GM19099 (cell line): ENCODE measurements around the gene HESX1.

ENCODE experiments used
- POLR2A ChIP-seq: IDR thresholded peaks from 3 replicates; pipeline ENCODE4 v1.6.1; 2011; ENCODE audit warnings: low read depth; ENCODE audit not compliant: insufficient read length; ENCODE audit errors: extremely low read depth

Gene HESX1

DNA sequence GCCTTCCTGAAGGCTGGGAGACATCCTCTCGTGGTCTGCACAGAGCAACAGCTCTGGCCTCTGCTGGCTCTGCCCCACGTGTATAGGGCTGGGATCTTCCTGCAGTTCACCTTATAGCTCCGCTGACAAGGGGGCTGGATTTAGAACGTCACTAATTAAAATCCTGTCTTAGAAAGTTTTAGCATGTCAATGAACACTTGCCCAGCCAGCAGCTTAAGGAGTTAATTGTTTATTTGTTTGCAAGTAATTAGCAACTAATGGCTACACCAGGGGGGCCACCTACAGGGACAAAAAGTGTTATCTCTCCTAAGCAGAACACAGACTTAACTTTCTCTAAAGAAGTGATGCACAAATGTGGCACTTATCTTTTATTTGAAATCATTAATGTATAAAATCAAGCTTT lies at the start of gene HESX1:
TSS of gene HESX1 (minus strand) at position 84 of the 403 bp plus-strand sequence. CDS start at position 24, 60 bp downstream.
- no peak for TF ChIP-seq POLR2A

DNA sequence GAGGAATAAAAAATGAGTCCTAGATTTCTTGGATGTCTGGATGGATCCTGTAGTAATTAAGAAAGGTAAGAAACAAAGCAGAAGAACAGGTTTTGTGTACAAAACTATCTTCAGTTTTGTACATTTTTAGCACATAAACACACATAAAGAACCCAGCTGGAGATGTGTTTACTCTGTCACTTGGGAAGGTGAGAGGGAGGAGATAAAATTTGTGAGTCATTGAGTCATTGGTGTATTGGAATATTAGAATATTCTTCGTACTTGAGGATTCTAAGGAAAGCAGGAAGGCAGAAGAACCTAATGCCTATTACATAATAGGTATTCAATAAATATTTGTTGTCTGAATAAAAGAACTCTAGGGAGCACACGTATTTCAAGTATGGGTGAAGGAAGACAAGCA lies 45.2 kb upstream of the HESX1 start:
- no peak for TF ChIP-seq POLR2A

DNA sequence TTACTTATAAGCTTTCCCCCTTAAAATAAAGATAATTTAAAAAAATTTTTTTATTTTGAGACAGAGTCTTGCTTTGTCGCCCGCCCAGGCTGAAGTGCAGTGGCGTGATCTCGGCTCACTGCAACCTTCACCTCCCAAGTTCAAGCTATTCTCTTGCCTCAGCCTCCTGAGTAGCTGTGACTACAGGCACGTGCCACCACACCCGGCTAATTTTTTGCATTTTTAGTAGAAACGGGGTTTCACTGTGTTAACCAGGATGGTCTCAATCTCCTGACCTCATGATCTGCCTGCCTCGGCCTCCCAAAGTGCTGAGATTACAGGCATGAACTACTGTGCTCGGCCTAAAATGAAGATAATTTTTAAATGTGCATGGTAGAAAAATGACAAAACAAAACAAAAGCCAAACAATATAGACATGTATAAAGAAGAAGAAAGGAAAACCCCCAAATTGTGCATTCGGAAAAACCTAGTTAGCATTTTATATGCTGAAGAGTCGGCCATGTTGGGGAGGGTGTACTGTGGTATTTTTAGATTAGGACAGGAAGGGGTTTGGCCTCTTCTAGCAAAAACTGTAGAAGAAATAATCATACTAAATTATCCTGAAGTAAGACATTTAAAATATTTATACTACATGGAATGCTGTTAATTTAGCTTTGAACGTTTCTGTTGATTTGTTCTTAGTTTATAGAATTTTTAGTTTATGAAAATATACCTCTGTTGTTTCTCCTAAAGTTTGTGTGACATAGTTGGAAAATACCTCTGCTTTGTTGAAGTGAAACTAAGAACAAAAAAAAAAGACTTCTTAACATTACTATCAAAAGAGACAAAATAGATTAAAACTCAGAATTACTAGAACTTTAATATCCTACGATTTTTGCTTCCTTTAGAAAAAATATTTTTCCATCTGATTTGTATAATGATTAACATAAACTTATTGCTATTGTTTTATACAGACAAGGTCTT lies 35.1 kb upstream of the HESX1 start:
- TF ChIP-seq POLR2A = no peak

DNA sequence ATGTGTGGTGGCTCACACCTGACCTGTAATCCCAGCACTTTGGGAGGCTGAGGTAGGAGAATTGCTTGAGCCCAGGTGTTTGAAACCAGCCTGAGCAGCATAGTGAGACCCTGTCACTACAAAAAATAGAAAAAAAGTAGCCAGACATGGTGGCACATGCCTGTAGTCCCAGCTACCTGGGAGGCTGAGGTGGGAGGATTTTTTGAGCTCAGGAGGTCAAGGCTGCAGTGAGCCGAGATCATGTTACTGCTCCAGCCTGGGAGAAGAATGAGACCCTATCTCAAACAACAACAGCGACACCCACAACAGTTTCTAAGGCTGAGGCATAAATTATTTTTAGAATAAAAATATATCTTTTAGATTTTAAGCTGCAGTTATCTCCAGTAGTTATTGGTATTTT lies 34.0 kb upstream of the HESX1 start:
- TF ChIP-seq POLR2A = no peak

DNA sequence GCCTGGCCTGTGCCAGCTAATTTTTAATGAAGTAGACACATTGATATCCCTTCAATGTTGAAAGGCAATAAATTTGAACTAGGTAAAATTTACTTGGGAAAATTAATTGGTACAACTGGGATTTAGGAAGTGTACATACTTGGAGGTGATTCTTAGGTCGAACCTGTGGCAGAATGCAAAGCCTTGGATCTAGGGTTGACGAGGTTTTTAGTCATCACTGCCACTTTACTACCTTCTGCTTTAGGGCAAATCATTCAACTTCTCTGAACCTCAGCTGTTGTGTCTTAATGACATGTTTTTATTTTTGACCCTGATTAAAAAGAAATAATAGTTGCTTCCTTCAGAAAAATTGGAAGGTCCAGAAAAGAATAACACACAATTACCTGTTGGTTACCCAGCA lies 30.2 kb upstream of the HESX1 start:
- TF ChIP-seq POLR2A = no peak

DNA sequence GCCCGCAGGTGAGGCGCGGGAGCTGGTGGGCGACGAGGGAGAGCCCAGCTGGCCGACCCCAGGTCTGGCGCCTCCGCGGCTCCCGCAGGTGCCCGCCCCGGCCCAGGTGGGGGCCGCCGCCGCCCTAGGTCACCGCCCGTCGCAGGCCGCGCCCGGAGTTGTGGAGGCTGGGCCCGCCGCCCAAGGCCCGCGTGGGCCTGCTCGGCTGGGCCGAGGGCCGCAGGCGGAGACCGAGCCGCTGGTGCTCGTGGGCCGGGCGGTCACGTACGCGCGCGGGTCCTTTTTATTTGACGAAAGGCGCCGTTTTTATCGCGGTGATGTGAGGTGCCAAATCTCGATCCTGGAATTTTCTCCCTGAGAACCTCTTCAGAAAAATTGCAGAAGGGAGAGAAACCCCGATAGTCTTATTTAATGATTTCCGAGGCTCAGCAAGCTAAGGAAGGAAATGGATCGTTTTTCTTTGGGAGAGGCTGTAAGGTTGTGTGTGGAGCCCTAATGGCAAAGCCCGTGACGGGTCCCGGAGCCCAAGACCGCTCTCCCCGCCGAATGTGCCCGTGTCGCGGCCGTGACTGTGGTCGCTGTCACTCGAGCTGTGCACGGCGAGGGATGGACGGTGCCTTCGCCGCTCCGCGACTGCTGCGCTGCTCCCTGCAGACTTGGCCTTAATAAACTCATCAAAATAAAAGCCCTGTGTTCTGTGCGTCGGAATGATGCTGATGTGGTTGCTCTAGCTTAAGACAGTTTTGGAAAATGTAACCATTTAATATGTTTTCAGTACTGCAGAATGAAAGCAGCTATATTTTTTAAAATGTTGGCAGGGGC lies 28.4 kb upstream of the HESX1 start:
- TF ChIP-seq POLR2A = peak; percentile 18

DNA sequence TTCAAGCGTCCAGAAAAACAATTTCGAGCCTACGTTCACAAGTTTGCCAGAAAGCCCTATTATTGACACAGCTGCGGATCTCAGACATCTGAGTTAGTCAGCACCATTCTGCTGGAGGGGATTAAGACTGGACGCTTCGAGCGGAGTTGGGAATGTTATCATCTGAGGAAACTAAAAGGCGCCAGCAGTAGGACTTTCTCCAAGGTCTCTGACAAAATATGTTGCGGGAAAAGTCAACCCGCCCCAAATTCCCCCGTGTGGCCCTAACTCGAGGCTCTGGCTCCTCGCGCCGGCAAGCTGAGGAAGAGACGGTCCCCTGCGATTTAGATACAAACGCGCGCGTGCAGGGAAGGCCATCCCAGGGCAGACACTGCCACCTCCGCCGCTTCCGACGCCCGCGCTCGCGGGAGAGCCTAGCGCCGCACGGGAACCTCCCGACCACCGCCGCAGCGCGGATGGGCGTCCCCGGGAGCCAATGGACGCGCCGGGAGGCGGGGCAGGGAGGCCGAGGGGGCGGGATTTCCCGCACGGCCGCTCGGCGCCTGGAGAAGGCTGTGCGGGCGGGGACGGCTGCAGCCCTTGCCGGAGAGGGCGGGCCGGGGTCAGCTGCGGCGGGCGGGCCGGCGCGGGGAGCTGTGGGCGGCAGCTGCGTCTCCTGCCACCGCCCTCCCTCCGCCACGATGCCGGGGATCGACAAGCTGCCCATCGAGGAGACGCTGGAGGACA lies 27.6 kb upstream of the HESX1 start, which contains the start of gene APPL1:
TSS of gene APPL1 (plus strand) at position 526 of the 726 bp plus-strand sequence. CDS start at position 681, 155 bp downstream.
- TF ChIP-seq POLR2A = peak; percentile 87

DNA sequence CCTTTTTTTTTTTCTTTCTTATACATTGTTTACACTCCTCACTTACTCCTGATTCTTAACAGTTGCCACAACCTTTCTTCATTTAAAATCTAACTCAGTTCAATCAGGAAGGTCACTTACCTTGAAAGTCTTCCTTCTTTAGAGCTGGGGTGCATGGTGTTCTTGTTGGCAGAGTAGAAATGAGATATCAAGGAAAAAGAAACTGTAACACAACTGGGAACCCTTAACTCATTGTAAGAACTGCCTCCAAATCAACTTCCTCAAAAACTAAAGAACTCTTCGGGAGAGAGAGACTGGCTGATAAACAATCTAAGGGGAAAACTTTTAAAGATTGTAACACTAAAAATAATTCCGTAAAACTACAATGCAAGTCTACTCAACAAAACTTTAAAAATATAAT lies 26.4 kb upstream of the HESX1 start:
- TF ChIP-seq POLR2A = no peak

DNA sequence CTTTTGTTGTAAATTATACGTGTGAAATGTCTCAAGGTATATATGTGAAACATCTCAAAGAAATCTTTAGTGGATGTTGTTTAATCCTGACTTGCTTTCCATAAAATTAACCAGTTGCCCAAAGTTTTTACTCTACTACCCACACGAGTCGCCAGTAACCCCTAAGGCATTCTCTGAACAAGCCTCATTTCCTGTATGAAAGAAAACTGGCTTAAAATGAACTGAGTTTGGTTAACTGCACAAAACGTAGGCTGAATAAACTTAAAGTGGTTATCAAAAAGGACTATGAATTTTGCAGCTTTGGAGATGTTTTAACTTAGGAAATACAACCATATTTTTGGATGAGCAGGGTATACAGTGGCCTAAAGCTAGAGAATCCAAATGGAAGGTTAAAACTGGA lies 25.1 kb upstream of the HESX1 start:
- no peak for TF ChIP-seq POLR2A

DNA sequence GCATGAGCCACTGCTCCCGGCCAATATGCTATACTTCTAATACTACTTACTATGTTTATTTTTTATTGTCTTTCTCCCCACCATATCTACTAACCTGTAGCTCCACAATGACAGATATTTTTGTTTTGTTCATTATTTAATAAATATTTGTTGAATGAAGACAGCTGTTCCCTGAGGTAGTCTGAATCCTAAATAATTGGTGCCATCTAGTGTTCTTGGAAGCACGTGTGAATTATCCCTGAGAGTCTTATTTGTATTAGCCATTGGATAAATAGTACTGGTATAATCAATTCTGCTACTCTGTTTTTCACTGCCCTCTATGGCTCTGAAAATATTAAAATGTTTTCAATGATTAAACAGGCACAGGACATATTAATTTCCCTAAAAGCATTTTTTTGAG lies 22.1 kb upstream of the HESX1 start:
- TF ChIP-seq POLR2A = no peak

DNA sequence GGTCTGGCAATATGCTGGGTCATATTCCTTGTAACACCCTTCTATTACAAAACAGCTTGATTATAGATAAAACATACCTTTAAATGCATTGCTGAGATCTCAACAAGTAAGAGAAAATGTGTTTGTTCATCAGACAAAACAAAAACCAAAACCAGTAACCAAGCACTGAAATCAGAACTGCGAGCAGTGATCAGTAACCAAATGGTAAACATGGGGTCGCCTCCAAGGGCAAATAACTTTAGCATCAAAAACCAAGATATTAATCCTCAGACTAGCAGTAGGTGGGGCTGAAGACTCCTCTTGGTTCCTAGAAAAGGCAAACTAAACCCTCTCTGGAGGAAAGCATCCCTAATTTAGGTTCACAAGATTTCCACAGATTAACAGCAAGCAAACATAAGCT lies 6.6 kb upstream of the HESX1 start:
- no peak for TF ChIP-seq POLR2A

DNA sequence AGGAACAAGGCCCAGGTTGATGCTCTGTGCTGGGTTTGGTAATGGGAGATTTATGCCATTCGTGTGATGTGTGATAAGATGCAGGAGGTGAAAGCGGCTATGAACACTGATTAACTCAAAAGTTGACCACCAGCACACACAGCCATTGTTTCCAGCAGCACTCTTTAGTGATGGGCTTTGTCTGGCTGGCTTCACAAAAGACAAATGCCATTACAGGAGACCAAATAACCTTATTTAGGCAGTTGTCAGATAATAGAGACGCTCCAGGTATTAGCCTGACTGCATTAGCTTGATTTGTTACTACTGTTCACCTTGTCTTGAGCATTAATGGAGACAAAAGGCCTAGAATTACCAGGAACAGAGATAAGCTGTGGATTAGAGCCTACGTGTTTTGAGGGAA lies 5.1 kb downstream of the HESX1 start:
- no peak for TF ChIP-seq POLR2A

DNA sequence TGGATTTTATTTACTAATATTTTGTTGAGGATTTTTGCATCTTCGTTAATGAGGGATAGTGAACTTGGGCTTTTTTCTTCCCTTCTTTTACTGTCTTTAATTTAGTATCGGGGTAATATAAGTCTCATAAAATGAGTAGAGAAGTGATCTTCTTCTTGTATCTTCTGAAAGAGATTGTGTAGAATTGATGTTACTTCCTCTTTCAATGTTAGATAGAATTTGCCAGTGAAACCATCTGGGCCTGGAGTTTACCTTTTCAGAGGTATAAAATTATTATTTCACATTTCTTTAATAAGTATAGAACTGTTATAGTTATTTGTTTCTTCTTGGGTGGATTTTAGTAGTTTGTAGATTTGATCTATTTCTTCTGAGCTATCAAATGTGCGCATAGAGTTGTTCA lies 7.8 kb downstream of the HESX1 start:
- no peak for TF ChIP-seq POLR2A

DNA sequence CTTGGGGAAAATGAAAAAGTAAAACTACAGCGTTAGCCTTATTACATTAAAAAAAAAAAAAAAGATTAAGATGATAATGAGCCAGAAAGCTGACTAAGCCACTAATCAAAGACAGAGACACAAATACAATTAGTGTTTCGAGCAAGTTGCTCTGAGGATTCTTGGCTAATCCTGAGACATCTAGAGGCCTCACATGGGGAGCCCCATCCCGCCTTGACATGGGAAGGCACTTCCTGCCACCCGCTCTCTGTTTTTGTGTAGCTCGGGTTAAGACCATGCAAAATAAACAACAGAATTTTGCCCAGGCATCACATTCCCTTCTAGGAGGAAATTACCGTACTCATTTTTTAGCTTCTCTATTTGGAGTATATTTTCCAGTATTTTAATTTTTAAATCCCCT lies 15.3 kb downstream of the HESX1 start:
- TF ChIP-seq POLR2A = no peak
